SK-N-SH (cell line): ENCODE results near the gene MCM3AP. TPM values are rescaled to one million over a fixed set of nuclear protein-coding genes. Genes with fewer than 3 reads are reported as not detected.

Experiments
- CTCF ChIA-PET: fragments of 300-600, 350-600 bp; formaldehyde crosslinking; extraction: SDS; loops from one replicate; lab custom pipeline; 2021; lab: Yijun Ruan, JAX
- POLR2A ChIA-PET: fragments of 350-600 bp; sonication (Branson Sonifier 250); formaldehyde crosslinking; extraction: SDS; loops from one replicate; lab custom pipeline; 2020; ENCODE audit warnings: antibody characterized with exemption, inconsistent platforms; lab: Yijun Ruan, JAX
- DNase-seq: peaks from one replicate; pipeline ENCODE4 v3.0.0; 2012
- H2AFZ ChIP-seq: fragments of 200-600 bp; sonication (generic); 2 replicates; pipeline ENCODE4 v1.8.1; 2016; ENCODE audit warnings: antibody characterized with exemption, mild to moderate bottlenecking, low read depth
- H3F3A ChIP-seq: fragments of 200-600 bp; sonication (generic); replicated peaks from 2 replicates; pipeline ENCODE3; 2016; ENCODE audit warnings: antibody characterized with exemption, mild to moderate bottlenecking; ENCODE audit not compliant: insufficient read depth
- H3K27ac ChIP-seq, 2 experiments: fragments of 200-500 bp in 1 of 2; fragments of 200-600 bp in 1 of 2; sonication (Bioruptor generic) in 1 of 2; sonication (generic), shearing (Covaris generic) in 1 of 2; 2 replicates each; pipeline versions ENCODE4 v1.5.1 to v1.6.1; 2014 to 2016; ENCODE audit warnings: low read depth in 2 of 2, inconsistent platforms in 1 of 2, low read length in 1 of 2, mild to moderate bottlenecking in 1 of 2, mixed read lengths in 1 of 2
- H3K27me3 ChIP-seq: fragments of 200-600 bp; sonication (generic), shearing (Covaris generic); 2 replicates; pipeline ENCODE4 v1.6.1; 2016; ENCODE audit warnings: mixed run types; ENCODE audit not compliant: insufficient read depth
- H3K36me3 ChIP-seq, 2 experiments: fragments of 200-500 bp in 1 of 2; fragments of 200-600 bp in 1 of 2; sonication (Bioruptor generic) in 1 of 2; sonication (generic) in 1 of 2; replicated peaks in 1 of 2; 2 replicates each; pipeline versions ENCODE3 to v1.5.1; 2014 to 2016; ENCODE audit warnings: low read length in 1 of 2, mild to moderate bottlenecking in 1 of 2; ENCODE audit not compliant: insufficient read depth in 2 of 2, control insufficient read depth in 1 of 2
- H3K4me1 ChIP-seq, 2 experiments: fragments of 200-500 bp in 1 of 2; fragments of 200-600 bp in 1 of 2; sonication (Bioruptor generic) in 1 of 2; sonication (generic), shearing (Covaris generic) in 1 of 2; 2 replicates each; pipeline versions ENCODE4 v1.5.1 to v1.6.1; 2014 to 2016; ENCODE audit warnings: low read depth in 1 of 2, low read length in 1 of 2, mixed run types in 1 of 2; ENCODE audit not compliant: insufficient read depth in 2 of 2, control insufficient read depth in 1 of 2
- H3K4me2 ChIP-seq: fragments of 200-600 bp; sonication (generic), shearing (Covaris generic); 2 replicates; pipeline ENCODE4 v1.6.1; 2017; ENCODE audit warnings: mixed run types
- H3K4me3 ChIP-seq, 2 experiments: fragments of 200-500 bp in 1 of 2; fragments of 200-600 bp in 1 of 2; sonication (Bioruptor generic) in 1 of 2; sonication (generic), shearing (Covaris generic) in 1 of 2; 2 replicates each; pipeline versions ENCODE4 v1.5.1 to v1.8.1; 2014 to 2016; ENCODE audit warnings: low read depth in 2 of 2, inconsistent platforms in 1 of 2, low read length in 1 of 2, mild to moderate bottlenecking in 1 of 2, mixed read lengths in 1 of 2, moderate library complexity in 1 of 2
- H3K79me2 ChIP-seq: fragments of 200-600 bp; sonication (generic); 2 replicates; pipeline ENCODE4 v1.8.1; 2017; ENCODE audit warnings: mild to moderate bottlenecking; ENCODE audit not compliant: insufficient read depth
- H3K9ac ChIP-seq: fragments of 200-600 bp; sonication (generic); 2 replicates; pipeline ENCODE4 v1.6.1; 2017; ENCODE audit warnings: mixed run types
- H3K9me2 ChIP-seq: fragments of 200-600 bp; sonication (generic); 2 replicates; pipeline ENCODE4 v1.6.1; 2017; ENCODE audit warnings: mixed run types
- H3K9me3 ChIP-seq: fragments of 200-600 bp; sonication (generic); 2 replicates; pipeline ENCODE4 v1.6.1; 2017; ENCODE audit warnings: mixed run types, mild to moderate bottlenecking, moderate library complexity
- H4K20me1 ChIP-seq: fragments of 200-600 bp; sonication (generic); 2 replicates; pipeline ENCODE4 v1.6.1; 2017; ENCODE audit warnings: mild to moderate bottlenecking, mixed run types; ENCODE audit not compliant: insufficient read depth
- EZH2phosphoT487 ChIP-seq: fragments of 200-600 bp; sonication (generic); IDR thresholded peaks from 2 replicates; pipeline ENCODE4 v1.6.1; 2017; ENCODE audit warnings: low read depth, mixed run types, mild to moderate bottlenecking, antibody characterized with exemption, moderate library complexity, borderline replicate concordance
- FOXJ3 ChIP-seq: sonication (generic); formaldehyde crosslinking; IDR thresholded peaks from 2 replicates; pipeline ENCODE4 v1.5.1; 2020; ENCODE audit warnings: mild to moderate bottlenecking, missing genetic modification reagents
- GABPA ChIP-seq: IDR thresholded peaks from 2 replicates; pipeline ENCODE4 v1.4.0; 2012; ENCODE audit warnings: low read depth, mild to moderate bottlenecking
- POLR2AphosphoS5 ChIP-seq: IDR thresholded peaks from 2 replicates; pipeline ENCODE4 v1.6.1; 2012; ENCODE audit warnings: low read depth, low read length
- RAD21 ChIP-seq: IDR thresholded peaks from 2 replicates; pipeline ENCODE4 v1.6.1; 2012; ENCODE audit warnings: mild to moderate bottlenecking, low read length
- RCOR1 ChIP-seq: fragments of 150-350 bp; IDR thresholded peaks from 2 replicates; pipeline ENCODE4 v1.6.1; 2017; ENCODE audit warnings: antibody characterized with exemption, low read length
- TCF12 ChIP-seq: IDR thresholded peaks from 2 replicates; pipeline ENCODE4 v1.4.0; 2012
- TEAD4 ChIP-seq: IDR thresholded peaks from 2 replicates; pipeline ENCODE4 v1.4.0; 2012; ENCODE audit warnings: mild to moderate bottlenecking, borderline replicate concordance; ENCODE audit not compliant: insufficient read depth
- YY1 ChIP-seq: IDR thresholded peaks from 2 replicates; pipeline ENCODE4 v1.4.0; 2012; ENCODE audit warnings: low read depth, mild to moderate bottlenecking
- WGBS: methylation state at CpG from one replicate; pipeline ENCODE4 v1.1.6; 2017; ENCODE audit warnings: low lambda C conversion rate; 5-methylcytosine and 5-hydroxymethylcytosine counted together
- polyA plus RNA-seq, 3 experiments: library from polyadenylated mRNA; depleted of rRNA; stranded (reverse); fragments of >200 nt; gene quantifications; 2 replicates each; pipeline ENCODE4 v1.2.3, GENCODE V29; 2012
- TF ChIP-seq, protein P1 (sequence below): fragments of 150-350 bp; IDR thresholded peaks from 2 replicates; pipeline ENCODE4 v1.6.1; 2016; ENCODE audit warnings: mild to moderate bottlenecking, low read depth, low read length
- TF ChIP-seq, protein P2 (sequence below): fragments of 200-600 bp; sonication (generic); IDR thresholded peaks from 2 replicates; pipeline ENCODE4 v1.6.1; 2017; ENCODE audit warnings: antibody characterized with exemption, mild to moderate bottlenecking, moderate library complexity
- TF ChIP-seq, protein P3 (sequence below): fragments of 150-350 bp; IDR thresholded peaks from 2 replicates; pipeline ENCODE4 v1.6.1; 2017; ENCODE audit warnings: antibody characterized with exemption, low read length, low read depth, borderline replicate concordance

The MCM3AP gene
- polyA plus RNA-seq, 1 of the 3 experiments (the other 2 are of a cell fraction): 42.9 TPM

DNA sequence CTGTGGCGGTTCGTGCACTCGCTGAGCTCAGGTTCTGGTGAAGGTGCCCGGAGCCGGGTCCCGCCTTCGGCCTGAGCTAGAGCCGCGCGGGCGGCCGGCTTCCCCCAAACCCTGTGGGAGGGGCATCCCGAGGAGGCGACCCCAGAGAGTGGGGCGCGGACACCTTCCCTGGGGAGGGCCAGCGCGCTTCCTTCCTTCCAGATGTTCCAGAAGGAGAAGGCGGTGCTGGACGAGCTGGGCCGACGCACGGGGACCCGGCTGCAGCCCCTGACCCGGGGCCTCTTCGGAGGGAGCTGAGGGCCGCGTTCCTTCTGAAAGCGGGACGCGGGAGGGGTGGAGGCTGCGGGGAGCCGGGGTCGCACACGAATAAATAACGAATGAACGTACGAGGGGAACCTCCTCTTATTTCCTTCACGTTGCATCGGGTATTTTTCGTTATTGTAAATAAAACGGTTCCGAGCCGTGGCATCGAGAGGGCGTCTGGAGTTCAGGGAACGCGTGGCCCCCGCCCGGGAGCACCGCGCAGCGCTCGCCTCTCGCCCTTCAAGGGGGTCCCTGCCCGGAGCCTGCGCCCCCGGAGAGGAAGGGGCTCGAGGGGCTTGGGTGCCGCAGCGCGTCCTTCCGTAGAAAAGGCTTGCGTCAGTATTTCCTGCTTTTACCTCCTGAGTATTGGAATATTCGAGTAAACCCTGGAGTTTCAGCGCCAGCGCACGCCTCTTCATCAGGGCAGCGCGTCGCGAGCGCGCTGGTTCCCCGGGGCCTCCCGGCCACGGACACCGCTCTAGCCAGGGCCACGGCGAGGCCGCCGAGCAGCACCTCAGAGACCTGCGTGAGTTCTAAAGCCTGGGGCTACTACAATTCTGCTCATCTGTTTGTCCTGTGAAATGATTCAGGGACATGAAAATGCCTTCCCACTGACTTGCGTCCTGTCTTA is 12.2 kb upstream of the MCM3AP start:
- no peaks in the 10 kb centered on the region for H3K27me3 ChIP-seq
- H3F3A ChIP-seq: no peaks in the 10 kb centered on the region
- no peak overlapping the region for H3K9ac ChIP-seq
- peaks cover 7 to 8% of the 10 kb centered on the region in 2 experiments; a peak in 3 of 4 replicates for H3K4me1 ChIP-seq
- peaks cover 3 to 6% of the 10 kb centered on the region in 2 experiments for H3K36me3 ChIP-seq
- ChIA-PET CTCF (no interaction called here), POLR2A (interaction anchor here (0.6 kb wide), 1 partner anchor 303 kb away, joined by 3 read pairs; no protein-coding TSS in a partner anchor)
- DNase-seq: no peak
- no peak for TF ChIP-seq RAD21
- no peak for TF ChIP-seq EZH2phosphoT487
- TF ChIP-seq, protein P1, sequence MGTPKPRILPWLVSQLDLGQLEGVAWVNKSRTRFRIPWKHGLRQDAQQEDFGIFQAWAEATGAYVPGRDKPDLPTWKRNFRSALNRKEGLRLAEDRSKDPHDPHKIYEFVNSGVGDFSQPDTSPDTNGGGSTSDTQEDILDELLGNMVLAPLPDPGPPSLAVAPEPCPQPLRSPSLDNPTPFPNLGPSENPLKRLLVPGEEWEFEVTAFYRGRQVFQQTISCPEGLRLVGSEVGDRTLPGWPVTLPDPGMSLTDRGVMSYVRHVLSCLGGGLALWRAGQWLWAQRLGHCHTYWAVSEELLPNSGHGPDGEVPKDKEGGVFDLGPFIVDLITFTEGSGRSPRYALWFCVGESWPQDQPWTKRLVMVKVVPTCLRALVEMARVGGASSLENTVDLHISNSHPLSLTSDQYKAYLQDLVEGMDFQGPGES: no peak
- TF ChIP-seq RCOR1: no peak
- TF ChIP-seq, protein P2, sequence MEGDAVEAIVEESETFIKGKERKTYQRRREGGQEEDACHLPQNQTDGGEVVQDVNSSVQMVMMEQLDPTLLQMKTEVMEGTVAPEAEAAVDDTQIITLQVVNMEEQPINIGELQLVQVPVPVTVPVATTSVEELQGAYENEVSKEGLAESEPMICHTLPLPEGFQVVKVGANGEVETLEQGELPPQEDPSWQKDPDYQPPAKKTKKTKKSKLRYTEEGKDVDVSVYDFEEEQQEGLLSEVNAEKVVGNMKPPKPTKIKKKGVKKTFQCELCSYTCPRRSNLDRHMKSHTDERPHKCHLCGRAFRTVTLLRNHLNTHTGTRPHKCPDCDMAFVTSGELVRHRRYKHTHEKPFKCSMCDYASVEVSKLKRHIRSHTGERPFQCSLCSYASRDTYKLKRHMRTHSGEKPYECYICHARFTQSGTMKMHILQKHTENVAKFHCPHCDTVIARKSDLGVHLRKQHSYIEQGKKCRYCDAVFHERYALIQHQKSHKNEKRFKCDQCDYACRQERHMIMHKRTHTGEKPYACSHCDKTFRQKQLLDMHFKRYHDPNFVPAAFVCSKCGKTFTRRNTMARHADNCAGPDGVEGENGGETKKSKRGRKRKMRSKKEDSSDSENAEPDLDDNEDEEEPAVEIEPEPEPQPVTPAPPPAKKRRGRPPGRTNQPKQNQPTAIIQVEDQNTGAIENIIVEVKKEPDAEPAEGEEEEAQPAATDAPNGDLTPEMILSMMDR: no peak
- no peak for TF ChIP-seq YY1
- no peak for TF ChIP-seq TCF12
- TF ChIP-seq GABPA: no peak
- TF ChIP-seq, protein P3, sequence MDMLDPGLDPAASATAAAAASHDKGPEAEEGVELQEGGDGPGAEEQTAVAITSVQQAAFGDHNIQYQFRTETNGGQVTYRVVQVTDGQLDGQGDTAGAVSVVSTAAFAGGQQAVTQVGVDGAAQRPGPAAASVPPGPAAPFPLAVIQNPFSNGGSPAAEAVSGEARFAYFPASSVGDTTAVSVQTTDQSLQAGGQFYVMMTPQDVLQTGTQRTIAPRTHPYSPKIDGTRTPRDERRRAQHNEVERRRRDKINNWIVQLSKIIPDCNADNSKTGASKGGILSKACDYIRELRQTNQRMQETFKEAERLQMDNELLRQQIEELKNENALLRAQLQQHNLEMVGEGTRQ: no peak
- TF ChIP-seq TEAD4: no peak
- TF ChIP-seq POLR2AphosphoS5: no peak
- TF ChIP-seq FOXJ3 (CRISPR knock-in tag): no peak
- H3K9me2 ChIP-seq: no peaks in the 10 kb centered on the region
- no peak overlapping the region for H2AFZ ChIP-seq
- H3K4me2 ChIP-seq: no peak overlapping the region
- no peak overlapping the region for H3K27ac ChIP-seq
- H3K4me3 ChIP-seq: no peak overlapping the region
- WGBS: 88% methylated on average over 50 of the region's 84 CpGs
- H3K9me3 ChIP-seq: no peaks in the 10 kb centered on the region
- H3K79me2 ChIP-seq: no peaks in the 10 kb centered on the region
- H4K20me1 ChIP-seq: no peaks in the 10 kb centered on the region
